Neural cell (in vitro differentiated cells): ENCODE data around the gene FNDC10.
"Not testable (repeated sequence)": the region's sequence is repeated elsewhere in the genome, so short reads cannot be mapped to it uniquely, and the experiment has no call there.

ENCODE experiments used
- EP300 ChIP-seq: fragments of 450-650 bp; conservative IDR thresholded peaks from 2 replicates; pipeline ENCODE4 v1.6.1; 2014; ENCODE audit warnings: antibody characterized with exemption, mild to moderate bottlenecking, moderate library complexity; ENCODE audit not compliant: poor library complexity, severe bottlenecking
- EZH2 ChIP-seq: fragments of 200-600, 300-800 bp; shearing (Covaris generic), sonication (generic); IDR thresholded peaks from 2 replicates; pipeline ENCODE4 v1.6.1; 2014; ENCODE audit warnings: antibody characterized with exemption, low read length, borderline replicate concordance, mild to moderate bottlenecking; ENCODE audit not compliant: insufficient read depth, poor library complexity, severe bottlenecking
- POLR2AphosphoS5 ChIP-seq: IDR thresholded peaks from 2 replicates; pipeline ENCODE4 v1.6.1; 2012
- RAD21 ChIP-seq: fragments of 450-650 bp; conservative IDR thresholded peaks from 2 replicates; pipeline ENCODE4 v1.6.1; 2014; ENCODE audit warnings: antibody characterized with exemption, mild to moderate bottlenecking, moderate library complexity
- SMC3 ChIP-seq: fragments of 450-650 bp; conservative IDR thresholded peaks from 2 replicates; pipeline ENCODE4 v1.6.1; 2014; ENCODE audit warnings: antibody characterized with exemption, mild to moderate bottlenecking, moderate library complexity; ENCODE audit not compliant: poor library complexity
- TAF1 ChIP-seq: IDR thresholded peaks from 2 replicates; pipeline ENCODE4 v1.6.1; 2012; ENCODE audit warnings: low read depth
- TF ChIP-seq, protein P1 (sequence below): fragments of 450-650 bp; IDR thresholded peaks from 2 replicates; pipeline ENCODE4 v1.5.1; 2014; ENCODE audit warnings: antibody characterized with exemption, mild to moderate bottlenecking, moderate library complexity; ENCODE audit not compliant: poor library complexity, severe bottlenecking
- TF ChIP-seq, protein P2 (sequence below): IDR thresholded peaks from 2 replicates; pipeline ENCODE4 v1.6.1; 2012; ENCODE audit warnings: borderline replicate concordance

DNA sequence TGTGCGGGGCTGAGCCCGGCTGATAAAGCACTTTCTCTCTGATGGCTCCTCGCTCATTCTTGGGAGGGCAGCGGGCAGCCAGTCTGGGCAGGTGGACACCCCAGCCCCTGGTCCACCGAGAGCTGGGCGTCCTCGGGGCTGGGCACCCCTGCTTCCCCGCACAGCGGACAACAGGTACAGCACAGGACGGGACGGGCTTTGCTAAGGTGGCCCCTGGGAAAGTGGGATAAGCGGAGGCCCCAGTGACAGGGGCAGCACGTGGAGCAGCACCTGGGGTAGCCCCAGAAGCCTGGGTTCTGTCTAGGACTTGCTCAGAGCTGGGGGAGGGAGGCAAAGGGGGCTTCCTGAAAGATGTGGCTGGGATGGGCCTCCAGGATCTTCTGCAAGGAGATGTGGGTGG, 34.7 kb upstream of the FNDC10 start:
- TF ChIP-seq, protein P1, sequence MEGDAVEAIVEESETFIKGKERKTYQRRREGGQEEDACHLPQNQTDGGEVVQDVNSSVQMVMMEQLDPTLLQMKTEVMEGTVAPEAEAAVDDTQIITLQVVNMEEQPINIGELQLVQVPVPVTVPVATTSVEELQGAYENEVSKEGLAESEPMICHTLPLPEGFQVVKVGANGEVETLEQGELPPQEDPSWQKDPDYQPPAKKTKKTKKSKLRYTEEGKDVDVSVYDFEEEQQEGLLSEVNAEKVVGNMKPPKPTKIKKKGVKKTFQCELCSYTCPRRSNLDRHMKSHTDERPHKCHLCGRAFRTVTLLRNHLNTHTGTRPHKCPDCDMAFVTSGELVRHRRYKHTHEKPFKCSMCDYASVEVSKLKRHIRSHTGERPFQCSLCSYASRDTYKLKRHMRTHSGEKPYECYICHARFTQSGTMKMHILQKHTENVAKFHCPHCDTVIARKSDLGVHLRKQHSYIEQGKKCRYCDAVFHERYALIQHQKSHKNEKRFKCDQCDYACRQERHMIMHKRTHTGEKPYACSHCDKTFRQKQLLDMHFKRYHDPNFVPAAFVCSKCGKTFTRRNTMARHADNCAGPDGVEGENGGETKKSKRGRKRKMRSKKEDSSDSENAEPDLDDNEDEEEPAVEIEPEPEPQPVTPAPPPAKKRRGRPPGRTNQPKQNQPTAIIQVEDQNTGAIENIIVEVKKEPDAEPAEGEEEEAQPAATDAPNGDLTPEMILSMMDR: not testable (repeated sequence)
- TF ChIP-seq SMC3, EP300, EZH2, POLR2AphosphoS5, TAF1, RAD21: not testable (repeated sequence)
- TF ChIP-seq, protein P2, sequence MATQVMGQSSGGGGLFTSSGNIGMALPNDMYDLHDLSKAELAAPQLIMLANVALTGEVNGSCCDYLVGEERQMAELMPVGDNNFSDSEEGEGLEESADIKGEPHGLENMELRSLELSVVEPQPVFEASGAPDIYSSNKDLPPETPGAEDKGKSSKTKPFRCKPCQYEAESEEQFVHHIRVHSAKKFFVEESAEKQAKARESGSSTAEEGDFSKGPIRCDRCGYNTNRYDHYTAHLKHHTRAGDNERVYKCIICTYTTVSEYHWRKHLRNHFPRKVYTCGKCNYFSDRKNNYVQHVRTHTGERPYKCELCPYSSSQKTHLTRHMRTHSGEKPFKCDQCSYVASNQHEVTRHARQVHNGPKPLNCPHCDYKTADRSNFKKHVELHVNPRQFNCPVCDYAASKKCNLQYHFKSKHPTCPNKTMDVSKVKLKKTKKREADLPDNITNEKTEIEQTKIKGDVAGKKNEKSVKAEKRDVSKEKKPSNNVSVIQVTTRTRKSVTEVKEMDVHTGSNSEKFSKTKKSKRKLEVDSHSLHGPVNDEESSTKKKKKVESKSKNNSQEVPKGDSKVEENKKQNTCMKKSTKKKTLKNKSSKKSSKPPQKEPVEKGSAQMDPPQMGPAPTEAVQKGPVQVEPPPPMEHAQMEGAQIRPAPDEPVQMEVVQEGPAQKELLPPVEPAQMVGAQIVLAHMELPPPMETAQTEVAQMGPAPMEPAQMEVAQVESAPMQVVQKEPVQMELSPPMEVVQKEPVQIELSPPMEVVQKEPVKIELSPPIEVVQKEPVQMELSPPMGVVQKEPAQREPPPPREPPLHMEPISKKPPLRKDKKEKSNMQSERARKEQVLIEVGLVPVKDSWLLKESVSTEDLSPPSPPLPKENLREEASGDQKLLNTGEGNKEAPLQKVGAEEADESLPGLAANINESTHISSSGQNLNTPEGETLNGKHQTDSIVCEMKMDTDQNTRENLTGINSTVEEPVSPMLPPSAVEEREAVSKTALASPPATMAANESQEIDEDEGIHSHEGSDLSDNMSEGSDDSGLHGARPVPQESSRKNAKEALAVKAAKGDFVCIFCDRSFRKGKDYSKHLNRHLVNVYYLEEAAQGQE: not testable (repeated sequence)
